Measurements from ENCODE around the gene GSAP. TPM values are rescaled to one million over a fixed set of nuclear protein-coding genes. Genes with fewer than 3 reads are reported as not detected.
"Not testable (repeated sequence)": the region's sequence is repeated elsewhere in the genome, so short reads cannot be mapped to it uniquely, and the experiment has no call there.

The GSAP gene
- total RNA-seq, 1 experiment from 2014 or later = 6.5 TPM

GRCh38 chr7:77337456-77337990 lies 78.6 kb downstream of the GSAP start:
- Histone ChIP-seq H3K27ac (ENCODE audit: low read length) (no peak overlapping the region), H3F3A (ENCODE audit: low read length, unreplicated experiment) (no peaks in the 10 kb centered on the region), H3K4me1 (ENCODE audit: insufficient read depth, low read length) (peaks cover 5% of the 10 kb centered on the region; the same call in 1 of the 2 replicates), H3K27me3 (ENCODE audit: low read length) (no peaks in the 10 kb centered on the region), H3K9me3 (ENCODE audit: low read length) (no peaks in the 10 kb centered on the region), H3K9me2 (replicated peaks; ENCODE audit: low read length) (no peaks in the 10 kb centered on the region), H3K79me2 (ENCODE audit: low read length) (no peaks in the 10 kb centered on the region), H3K9ac (ENCODE audit: low read length) (no peak overlapping the region), H2AFZ (ENCODE audit: low read length) (no peak overlapping the region), H3K4me3 (ENCODE audit: low read length) (no peak overlapping the region), H4K20me1 (ENCODE audit: low read length) (no peaks in the 10 kb centered on the region), H3K36me3 (ENCODE audit: low read depth, low read length) (no peaks in the 10 kb centered on the region), H3K4me2 (ENCODE audit: low read length) (no peak overlapping the region)
- TF ChIP-seq CTCF (conservative IDR thresholded peaks at IDR 0.05; ENCODE audit: low read depth, low read length) (no peak), EZH2phosphoT487 (IDR thresholded peaks at IDR 0.05; ENCODE audit: borderline replicate concordance, low read length) (no peak), EZH2 (IDR thresholded peaks at IDR 0.05; ENCODE audit: low read length, unreplicated experiment) (no peak)
- intact Hi-C loops (cut with micrococcal nuclease) = no loop called here
- no TSS peak for BruUV-seq (replicated peaks)
- ATAC-seq = no peak
- CTCF ChIA-PET = no interaction called here
- no peak for DNase-seq
- POLR2A ChIA-PET (ENCODE audit: unreplicated experiment) = no interaction called here

GRCh38 chr7:77335581-77335980 lies 80.6 kb downstream of the GSAP start:
- CTCF ChIA-PET = no interaction called here
- Histone ChIP-seq H3K9me3 (ENCODE audit: low read length) (no peaks in the 10 kb centered on the region), H3K4me3 (ENCODE audit: low read length) (no peak overlapping the region), H3K36me3 (ENCODE audit: low read depth, low read length) (no peaks in the 10 kb centered on the region), H3K27me3 (ENCODE audit: low read length) (no peaks in the 10 kb centered on the region), H3K9me2 (replicated peaks; ENCODE audit: low read length) (no peaks in the 10 kb centered on the region), H3K4me1 (ENCODE audit: insufficient read depth, low read length) (peaks cover 17% of the 10 kb centered on the region), H4K20me1 (ENCODE audit: low read length) (no peaks in the 10 kb centered on the region), H3F3A (ENCODE audit: low read length, unreplicated experiment) (no peaks in the 10 kb centered on the region), H3K27ac (ENCODE audit: low read length) (no peak overlapping the region), H3K4me2 (ENCODE audit: low read length) (no peak overlapping the region), H3K9ac (ENCODE audit: low read length) (no peak overlapping the region), H2AFZ (ENCODE audit: low read length) (no peak overlapping the region), H3K79me2 (ENCODE audit: low read length) (no peaks in the 10 kb centered on the region)
- DNase-seq = no peak
- intact Hi-C loops (cut with micrococcal nuclease) = no loop called here
- no TSS peak for BruUV-seq (replicated peaks)
- TF ChIP-seq EZH2phosphoT487 (IDR thresholded peaks at IDR 0.05; ENCODE audit: borderline replicate concordance, low read length) = no peak
- TF ChIP-seq CTCF (conservative IDR thresholded peaks at IDR 0.05; ENCODE audit: low read depth, low read length) = no peak
- TF ChIP-seq EZH2 (IDR thresholded peaks at IDR 0.05; ENCODE audit: low read length, unreplicated experiment) = no peak
- no peak for ATAC-seq
- POLR2A ChIA-PET (ENCODE audit: unreplicated experiment) = interaction anchor here (0.6 kb wide), 1 partner anchor 19 kb away, joined by 3 read pairs; no protein-coding TSS in a partner anchor

- H3K27ac ChIP-seq (ENCODE audit: low read length); H3K9me3 ChIP-seq (ENCODE audit: low read length); H3K36me3 ChIP-seq (ENCODE audit: low read depth, low read length); H4K20me1 ChIP-seq (ENCODE audit: low read length); H3K4me2 ChIP-seq (ENCODE audit: low read length); H3K9me2 ChIP-seq (replicated peaks; ENCODE audit: low read length); H3K27me3 ChIP-seq (ENCODE audit: low read length); H3K4me3 ChIP-seq (ENCODE audit: low read length); DNase-seq; BruUV-seq (replicated peaks); ATAC-seq; intact Hi-C loops (cut with micrococcal nuclease); H3F3A ChIP-seq (ENCODE audit: low read length, unreplicated experiment); H3K9ac ChIP-seq (ENCODE audit: low read length); POLR2A ChIA-PET (ENCODE audit: unreplicated experiment); H2AFZ ChIP-seq (ENCODE audit: low read length); H3K79me2 ChIP-seq (ENCODE audit: low read length): not testable (repeated sequence)
- CTCF ChIA-PET = interaction anchor here (0.6 kb wide), 1 partner anchor 135 kb away, joined by 3 read pairs; no protein-coding TSS in a partner anchor
- peaks cover 29% of the 10 kb centered on the region for H3K4me1 ChIP-seq (ENCODE audit: insufficient read depth, low read length)
These were observed 82.1 kb downstream of the GSAP start for GRCh38 chr7:77334039-77334438.
